Globus pallidus (tissue), 1 donor: ENCODE data around the gene CREM.
"Not testable (repeated sequence)": the region's sequence is repeated elsewhere in the genome, so short reads cannot be mapped to it uniquely, and the experiment has no call there.

Source experiments
- DNase-seq: peaks from one replicate; pipeline ENCODE4 v3.0.0-alpha.2; 2015; ENCODE audit warnings: low spot score

Gene CREM

GRCh38 chr10:35194471-35194870 is 67.8 kb downstream of the CREM start:
- no peak for DNase-seq

- DNase-seq = no peak
Observed at GRCh38 chr10:35194906-35195305, 68.3 kb downstream of the CREM start.

- DNase-seq = peak; percentile 79
Observed at GRCh38 chr10:35195361-35196306, 69.0 kb downstream of the CREM start.

- no peak for DNase-seq
Observed at GRCh38 chr10:35200487-35200886, 73.8 kb downstream of the CREM start.

- no peak for DNase-seq
Observed at GRCh38 chr10:35201234-35201633, 74.6 kb downstream of the CREM start.

- DNase-seq = no peak
Observed at GRCh38 chr10:35202050-35202449, 75.4 kb downstream of the CREM start.

- DNase-seq = no peak
Observed at GRCh38 chr10:35203745-35204144, 77.1 kb downstream of the CREM start.

GRCh38 chr10:35204650-35205319 is 78.1 kb downstream of the CREM start:
- DNase-seq = no peak

- DNase-seq = no peak
Observed at GRCh38 chr10:35206274-35206673, 79.6 kb downstream of the CREM start.

- peak; percentile 60 for DNase-seq
Observed at GRCh38 chr10:35208536-35208935, 81.9 kb downstream of the CREM start.

GRCh38 chr10:35208949-35209613 is 82.4 kb downstream of the CREM start:
- no peak for DNase-seq

- no peak for DNase-seq
Observed at GRCh38 chr10:35210961-35211360, 84.3 kb downstream of the CREM start.

- DNase-seq = peak; percentile 33
Observed at GRCh38 chr10:35211390-35211789, 84.7 kb downstream of the CREM start.

GRCh38 chr10:35212856-35213255 is 86.2 kb downstream of the CREM start:
- DNase-seq = peak; percentile 43

- DNase-seq = no peak
Observed at GRCh38 chr10:35213699-35214098, 87.1 kb downstream of the CREM start.

- DNase-seq = no peak
Observed at GRCh38 chr10:35214607-35215020, 88.0 kb downstream of the CREM start.

- no peak for DNase-seq
Observed at GRCh38 chr10:35215107-35215506, 88.5 kb downstream of the CREM start.

- DNase-seq = peak; percentile 43
Observed at GRCh38 chr10:35216303-35216905, 89.8 kb downstream of the CREM start.

- not testable (repeated sequence) for DNase-seq
Observed at GRCh38 chr10:35216956-35217355, 90.3 kb downstream of the CREM start.

- peak; percentile 50 for DNase-seq
Observed at GRCh38 chr10:35217455-35217854, 90.8 kb downstream of the CREM start.

GRCh38 chr10:35218339-35218955 is 91.8 kb downstream of the CREM start:
- peak; percentile 82 for DNase-seq

- DNase-seq = no peak
Observed at GRCh38 chr10:35219292-35219691, 92.6 kb downstream of the CREM start.
